Measurements from ENCODE around the gene USP35.

Gene USP35

DNA sequence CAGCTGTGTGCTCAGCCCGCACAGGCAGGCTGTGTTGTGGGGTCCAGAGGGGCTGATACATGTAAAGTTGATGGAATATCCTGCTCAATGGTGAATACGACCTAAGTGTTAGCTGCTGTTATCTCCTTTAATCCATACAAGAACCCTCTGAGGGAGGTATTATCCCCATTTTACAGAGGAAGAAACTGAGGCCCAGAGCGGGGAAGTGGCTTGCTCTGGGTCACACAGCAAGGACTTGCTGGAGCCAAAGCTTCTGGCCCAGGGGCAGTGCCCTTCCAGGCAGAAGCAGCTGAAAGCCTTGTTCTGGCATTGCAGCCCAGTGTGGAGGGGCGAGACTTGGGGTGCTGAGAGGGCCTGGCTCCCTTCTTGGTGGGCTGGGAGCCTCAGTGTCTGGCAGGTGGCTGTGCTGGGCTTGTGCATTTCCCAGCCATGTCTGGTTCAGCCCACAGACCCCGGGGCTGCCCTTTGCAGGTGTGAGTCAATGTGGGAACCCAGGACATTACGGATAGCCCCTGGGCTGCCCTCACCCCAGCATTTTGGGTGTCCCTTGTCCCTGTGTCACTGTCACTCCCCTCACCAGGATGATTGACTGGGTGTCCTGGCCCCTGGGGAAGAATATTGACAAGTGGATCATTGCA lies 10.4 kb downstream of the USP35 start:
- DNase-seq (ENCODE audit: low spot score): no peak

DNA sequence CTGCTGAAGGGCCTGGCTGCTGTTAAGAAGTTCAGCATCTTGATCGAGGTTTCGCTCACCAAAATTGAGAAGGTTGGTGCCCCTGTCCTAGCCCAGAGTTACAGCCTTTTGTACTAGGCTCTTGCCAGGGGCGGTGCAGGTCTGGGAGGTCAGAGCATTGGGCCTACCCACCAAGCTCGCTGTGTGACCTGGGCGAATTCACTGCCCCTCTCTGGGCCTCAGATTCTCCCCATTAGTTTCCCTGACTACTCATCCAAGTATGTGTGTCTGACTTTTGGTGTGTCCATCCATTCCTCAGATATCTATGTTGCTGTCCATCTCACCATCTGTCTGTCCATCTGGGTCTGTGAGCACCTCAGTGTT lies 10.9 kb downstream of the USP35 start:
- DNase-seq (ENCODE audit: low spot score): no peak

DNA sequence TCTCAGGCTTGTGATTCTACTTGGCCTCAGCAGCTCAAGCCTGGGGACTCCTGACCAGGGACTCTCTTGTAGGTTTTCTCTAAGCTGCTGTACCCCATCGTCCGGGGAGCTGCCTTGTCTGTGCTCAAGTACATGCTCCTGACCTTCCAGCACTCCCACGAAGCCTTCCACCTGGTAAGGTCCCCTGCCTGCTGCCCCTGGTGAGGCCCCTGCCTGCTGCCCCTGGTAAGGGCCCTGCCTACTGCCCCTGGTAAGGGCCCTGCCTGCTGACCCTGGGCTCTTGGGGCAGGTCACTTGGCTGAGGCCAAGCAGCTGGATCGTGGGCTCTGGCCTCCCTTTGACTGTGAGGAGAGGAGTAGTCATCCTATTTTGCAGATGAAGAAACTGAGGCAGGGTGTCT lies 11.3 kb downstream of the USP35 start:
- no peak for DNase-seq (ENCODE audit: low spot score)

DNA sequence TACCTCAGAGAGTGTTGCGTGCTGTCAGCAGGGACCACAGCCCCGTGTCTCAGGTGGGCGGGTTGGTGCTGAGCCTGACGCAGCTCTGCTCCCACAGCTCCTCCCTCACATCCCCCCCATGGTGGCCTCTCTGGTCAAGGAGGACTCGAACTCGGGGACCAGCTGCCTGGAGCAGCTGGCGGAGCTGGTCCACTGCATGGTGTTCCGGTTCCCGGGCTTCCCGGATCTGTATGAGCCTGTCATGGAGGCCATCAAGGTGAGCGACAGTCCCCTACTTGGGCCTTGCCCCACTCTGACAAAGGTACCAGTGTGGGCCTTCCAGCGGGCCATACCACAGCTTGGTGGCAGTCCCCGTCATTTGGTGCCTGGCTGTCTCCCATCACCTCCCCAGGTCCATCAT lies 11.8 kb downstream of the USP35 start:
- DNase-seq (ENCODE audit: low spot score): no peak

DNA sequence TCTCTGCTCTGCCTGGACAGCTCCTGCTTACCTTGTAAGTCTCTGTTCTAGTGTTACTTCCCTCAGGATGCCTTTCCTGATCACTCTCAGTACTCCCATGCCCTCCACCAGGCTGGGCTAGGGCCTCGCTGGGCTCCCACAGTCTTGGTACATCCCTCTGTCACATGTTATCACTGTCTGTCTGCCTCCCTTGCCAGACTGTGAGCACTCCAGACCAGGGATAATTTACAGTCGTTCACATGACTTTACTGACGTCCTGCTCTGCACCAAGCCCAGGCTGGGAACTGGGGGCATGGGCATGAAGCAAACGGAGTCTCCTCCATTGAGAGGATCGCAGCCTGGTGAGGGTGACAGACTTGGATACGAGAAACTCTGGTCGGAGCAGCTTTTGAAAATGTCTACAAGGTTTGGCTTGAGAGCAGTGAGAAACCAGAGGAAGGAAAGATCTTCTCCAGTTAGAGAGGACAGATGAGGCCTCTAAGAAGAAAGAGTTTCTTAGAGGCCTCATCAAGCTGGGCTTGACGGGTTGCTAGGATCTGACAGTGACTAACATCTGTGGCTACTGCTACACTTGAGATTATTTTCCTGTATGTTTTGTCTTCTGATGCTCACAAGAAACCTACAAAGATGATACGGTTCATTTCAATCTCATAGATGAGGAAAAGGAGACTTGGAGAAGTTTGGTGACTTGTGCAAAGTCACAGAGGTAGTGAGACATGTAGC lies 12.5 kb downstream of the USP35 start:
- DNase-seq (ENCODE audit: low spot score): no peak

DNA sequence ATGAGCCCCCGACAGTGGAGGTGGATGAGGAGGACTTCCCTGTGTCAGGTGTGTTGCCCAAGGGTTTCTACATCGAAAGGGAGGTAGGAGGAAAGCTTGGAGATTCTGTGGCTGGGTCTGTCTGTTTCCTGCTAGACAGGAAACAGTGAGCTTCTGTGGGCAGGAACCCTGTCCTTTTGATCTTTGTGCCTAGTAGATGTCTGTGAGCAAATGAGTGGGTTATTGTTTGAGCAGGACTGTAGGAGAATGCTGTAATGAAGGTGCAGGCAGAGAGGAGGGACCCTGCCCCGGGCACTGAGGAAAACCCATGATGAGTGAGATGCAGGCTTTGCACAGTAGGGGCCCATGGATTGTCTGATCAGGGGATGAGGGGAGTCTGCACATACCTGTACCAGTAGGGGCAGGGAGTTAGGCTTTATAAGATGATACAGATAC lies 14.0 kb downstream of the USP35 start:
- DNase-seq (ENCODE audit: low spot score): no peak

DNA sequence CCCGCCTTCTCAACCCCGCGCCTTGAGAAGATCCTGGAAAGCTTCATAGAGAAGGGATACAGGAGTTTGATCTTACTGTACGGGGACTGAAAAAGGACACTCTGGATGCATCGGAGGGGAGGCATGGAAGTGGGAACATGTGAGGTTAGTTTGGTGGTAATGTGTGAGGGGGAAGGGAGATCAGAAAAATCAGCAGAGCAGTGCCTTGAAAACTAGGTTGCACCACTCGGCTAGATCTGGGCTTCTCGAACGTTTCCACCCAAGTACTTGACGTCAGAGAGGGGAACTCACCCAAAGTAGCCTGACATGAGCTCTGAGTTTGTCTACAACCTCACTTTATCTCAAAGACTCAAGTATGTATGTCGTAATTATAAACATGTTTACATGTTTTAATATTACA lies 14.5 kb downstream of the USP35 start:
- DNase-seq (ENCODE audit: low spot score): no peak

DNA sequence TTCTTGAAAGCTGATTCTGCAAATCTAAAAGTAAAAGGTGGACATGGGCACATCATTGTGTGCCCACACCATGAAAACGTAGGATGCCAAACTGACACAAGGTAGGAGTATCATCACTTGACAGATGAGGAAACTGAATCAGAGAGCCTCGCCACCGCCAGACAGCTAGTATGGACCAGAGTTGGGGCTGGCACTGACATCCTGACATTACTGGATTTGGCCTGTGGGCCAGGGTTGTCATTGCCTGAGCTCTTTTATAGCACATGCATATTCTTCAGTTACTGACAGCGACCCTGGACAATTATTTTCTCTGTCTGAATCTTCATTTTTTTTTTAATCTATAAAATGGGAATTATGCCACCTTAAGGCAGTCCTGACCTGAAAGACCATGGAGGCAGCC lies 16.5 kb downstream of the USP35 start:
- DNase-seq (ENCODE audit: low spot score): no peak

DNA sequence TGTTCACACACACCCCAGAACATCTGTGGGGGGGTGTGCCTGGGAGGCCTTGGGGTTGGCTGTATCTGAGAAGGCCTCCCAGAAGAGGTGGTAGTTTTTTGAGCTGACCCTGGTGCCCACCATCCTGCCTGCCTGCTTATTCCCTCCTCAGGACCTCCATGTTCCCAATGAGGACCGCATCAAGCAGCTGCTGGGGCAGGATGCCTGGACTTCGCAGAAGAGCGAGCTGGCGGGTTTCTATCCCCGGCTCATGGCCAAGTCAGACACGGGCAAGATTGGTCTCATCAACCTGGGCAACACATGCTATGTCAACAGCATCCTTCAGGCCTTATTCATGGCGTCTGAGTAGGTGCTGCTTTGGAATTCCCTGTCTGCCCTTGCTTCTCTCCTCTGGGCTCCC lies 17.0 kb downstream of the USP35 start:
- no peak for DNase-seq (ENCODE audit: low spot score)

DNA sequence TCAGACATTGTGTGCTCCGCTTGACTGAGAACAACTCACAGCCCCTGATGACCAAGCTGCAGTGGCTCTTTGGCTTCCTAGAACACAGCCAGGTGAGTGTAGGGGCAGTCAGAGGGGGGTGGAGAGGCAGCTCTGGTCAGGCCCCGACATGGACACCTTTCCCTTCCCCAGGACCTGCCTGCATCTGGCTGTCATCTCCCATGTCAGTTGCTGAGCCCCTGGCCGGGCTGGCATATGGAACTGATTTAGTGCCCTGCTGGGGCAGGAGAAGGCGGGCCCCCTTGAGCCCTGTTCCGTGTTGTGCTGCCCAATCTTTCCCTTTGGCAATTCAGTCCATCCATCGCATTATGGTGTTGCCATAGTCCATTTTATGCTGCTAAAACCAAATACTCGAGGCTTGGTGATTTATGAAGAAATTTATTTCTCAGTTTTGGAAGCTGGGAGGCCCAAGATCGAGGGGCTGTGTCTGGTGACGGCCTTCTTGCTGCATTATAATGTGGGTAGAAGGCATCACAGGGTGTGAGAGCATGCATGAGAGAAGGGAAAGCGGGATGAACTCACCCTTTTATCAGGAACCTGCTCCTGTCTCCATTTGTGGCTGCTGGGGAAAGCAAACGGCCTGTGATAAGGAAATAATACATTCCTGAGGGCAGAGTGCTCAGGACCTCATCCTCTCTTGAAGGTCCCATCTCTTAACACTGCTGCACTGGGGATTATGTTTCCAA lies 19.0 kb downstream of the USP35 start:
- no peak for DNase-seq (ENCODE audit: low spot score)

DNA sequence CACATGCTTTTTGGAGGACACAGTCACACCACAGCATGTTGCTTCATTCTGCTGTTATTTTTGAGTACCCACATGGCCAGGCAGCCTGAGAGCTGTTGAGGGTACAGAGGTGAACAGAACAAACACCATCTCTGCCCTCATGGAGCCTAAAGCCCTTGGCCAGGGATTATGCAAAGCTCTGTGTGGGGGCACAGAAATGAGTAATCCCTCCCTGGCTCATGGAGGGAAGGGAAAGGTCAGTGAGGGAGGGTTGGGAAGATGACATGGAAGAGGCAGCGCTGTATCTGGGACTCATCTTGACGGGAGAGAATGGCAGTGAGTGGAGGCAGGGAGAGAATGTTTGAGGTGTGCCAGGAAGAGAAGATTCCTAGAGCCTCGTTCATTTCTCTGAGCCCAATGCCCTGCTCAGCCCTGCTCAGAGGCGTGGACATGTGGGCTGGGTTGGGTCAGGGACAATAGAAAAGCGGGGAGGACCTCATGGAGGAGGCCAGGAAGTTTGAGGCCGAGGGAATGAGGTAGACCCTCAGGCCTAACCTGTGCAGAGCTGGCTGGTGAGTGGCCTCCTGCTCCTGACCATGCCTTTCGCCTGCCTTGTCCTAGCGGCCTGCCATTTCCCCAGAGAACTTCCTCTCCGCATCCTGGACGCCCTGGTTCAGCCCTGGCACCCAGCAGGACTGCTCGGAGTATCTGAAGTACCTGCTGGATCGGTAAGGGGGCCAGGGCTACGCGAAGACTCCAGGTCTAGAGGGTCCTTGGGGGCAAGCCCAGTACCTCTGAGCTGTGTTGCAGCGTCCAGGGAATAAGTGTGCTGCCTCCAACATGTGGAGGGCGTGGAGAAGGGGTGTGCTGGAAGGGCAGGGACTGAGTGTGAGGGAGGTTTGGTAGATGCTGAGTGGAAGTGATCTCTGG lies 19.8 kb downstream of the USP35 start:
- DNase-seq (ENCODE audit: low spot score): no peak

DNA sequence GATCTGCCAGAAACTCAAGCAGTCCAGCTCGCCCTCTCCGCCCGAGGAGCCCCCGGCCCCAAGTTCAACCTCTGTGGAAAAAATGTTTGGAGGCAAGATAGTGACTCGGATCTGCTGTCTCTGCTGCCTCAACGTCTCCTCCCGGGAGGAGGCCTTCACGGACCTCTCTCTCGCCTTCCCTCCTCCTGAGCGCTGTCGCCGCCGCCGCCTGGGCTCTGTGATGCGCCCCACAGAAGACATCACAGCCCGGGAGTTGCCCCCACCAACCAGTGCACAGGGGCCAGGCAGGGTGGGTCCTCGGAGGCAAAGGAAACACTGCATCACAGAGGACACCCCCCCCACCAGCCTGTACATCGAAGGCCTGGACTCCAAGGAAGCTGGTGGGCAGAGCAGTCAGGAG lies 20.8 kb downstream of the USP35 start:
- no peak for DNase-seq (ENCODE audit: low spot score)

DNA sequence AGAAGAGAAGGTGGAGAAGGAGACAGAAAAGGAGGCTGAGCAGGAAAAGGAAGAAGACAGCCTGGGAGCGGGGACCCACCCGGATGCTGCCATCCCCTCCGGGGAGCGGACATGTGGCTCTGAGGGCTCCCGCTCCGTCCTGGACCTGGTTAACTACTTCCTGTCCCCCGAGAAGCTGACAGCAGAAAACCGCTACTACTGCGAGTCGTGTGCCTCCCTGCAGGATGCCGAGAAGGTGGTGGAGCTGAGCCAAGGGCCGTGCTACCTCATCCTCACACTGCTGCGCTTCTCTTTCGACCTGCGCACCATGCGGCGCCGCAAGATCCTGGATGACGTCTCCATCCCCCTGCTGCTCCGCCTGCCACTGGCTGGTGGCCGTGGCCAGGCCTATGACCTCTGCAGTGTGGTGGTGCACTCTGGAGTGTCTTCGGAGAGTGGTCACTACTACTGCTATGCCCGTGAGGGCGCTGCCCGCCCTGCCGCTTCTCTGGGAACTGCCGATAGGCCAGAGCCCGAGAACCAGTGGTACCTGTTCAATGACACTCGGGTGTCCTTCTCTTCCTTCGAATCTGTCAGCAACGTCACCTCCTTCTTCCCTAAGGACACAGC lies 21.4 kb downstream of the USP35 start:
- no peak for DNase-seq (ENCODE audit: low spot score)

DNA sequence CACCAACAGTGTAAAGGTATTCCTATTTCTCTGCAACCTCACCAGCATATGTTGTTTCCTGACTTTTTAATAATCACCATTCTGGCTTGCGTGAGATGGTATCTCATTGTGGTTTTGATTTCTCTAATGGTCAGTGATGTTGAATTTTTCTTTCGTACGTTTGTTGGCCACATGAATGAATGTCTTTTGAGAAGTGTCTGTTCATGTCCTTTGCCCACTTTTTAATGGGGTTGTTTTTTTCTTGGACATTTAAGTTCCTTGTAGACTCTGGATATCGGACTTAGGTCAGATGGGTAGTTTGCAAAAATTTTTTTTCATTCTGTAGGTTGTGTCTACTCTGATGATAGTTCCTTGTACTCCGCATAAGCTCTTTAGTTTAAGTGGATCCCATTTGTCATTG lies 22.8 kb downstream of the USP35 start:
- DNase-seq (ENCODE audit: low spot score): no peak

DNA sequence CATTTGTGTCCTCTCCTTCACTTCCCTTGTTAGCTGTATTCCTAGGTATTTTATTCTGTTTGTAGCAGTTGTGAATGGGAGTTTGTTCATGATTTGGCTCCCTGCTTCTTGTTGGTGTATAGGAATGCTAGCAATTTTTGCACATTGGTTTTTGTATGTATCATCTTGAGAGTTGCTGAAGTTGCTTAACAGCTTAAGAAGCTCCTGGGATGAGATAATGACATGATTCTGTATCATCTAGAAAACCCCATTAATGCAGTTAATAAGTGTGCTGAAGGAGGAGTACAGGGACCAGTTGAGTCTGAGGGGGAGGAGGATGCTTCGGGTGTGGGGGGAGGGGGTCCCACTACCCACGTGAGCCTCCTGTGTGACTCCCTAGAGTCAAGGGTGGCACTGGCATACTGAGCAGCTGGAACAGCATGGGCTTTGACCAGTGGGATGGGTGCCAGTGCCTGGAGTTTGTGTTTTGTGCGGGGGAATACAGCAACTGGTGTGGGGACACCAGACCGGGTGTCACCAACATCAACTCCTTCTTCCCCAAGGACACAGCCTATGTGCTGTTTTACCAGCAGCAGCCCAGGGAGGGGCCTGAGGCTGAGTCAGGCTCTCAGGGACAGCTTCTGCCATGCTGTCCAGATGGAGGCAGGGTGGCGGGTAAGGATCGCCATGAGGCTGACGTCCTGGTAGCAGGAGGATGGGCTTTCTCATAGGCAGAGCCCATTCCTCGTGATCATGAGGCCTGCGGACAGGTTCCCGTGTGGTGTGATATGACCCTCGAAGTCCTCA lies 24.1 kb downstream of the USP35 start:
- DNase-seq (ENCODE audit: low spot score): no peak

DNA sequence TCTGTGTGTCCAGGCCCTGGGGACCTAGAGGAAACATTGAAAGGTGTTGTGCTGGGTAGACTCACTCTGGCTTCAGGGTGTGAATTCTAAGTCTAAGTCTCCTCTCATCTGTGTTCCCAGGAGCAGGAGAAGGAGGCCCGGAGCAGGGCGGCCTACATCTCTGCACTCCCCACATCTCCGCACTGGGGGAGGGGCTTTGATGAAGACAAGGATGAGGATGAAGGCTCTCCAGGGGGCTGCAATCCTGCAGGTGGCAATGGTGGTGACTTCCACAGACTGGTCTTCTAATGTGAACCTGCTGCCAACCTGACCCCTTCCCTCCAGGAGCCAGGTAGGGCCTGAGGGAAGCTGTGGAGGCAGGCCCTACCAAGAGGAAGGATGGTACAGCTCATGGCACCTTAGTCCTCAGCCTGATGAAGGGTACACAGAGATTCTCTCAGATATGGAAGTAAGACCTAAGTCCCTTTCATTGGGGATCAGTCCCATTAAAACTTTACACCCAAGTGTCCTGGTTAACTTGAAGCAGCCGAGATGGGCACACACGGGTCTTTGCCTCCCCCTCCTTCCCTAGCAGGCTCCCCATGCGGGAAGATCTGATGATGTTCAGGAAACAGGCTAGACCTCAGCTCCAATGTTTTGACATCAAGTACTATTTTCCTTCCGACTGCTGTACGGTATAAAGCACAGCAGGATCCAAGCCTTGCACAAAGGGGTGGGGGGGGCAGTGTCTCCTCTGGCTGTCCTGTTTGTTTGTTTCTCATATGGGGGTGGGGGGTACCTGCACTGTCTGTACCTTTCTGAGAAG lies 25.0 kb downstream of the USP35 start:
- no peak for DNase-seq (ENCODE audit: low spot score)

DNA sequence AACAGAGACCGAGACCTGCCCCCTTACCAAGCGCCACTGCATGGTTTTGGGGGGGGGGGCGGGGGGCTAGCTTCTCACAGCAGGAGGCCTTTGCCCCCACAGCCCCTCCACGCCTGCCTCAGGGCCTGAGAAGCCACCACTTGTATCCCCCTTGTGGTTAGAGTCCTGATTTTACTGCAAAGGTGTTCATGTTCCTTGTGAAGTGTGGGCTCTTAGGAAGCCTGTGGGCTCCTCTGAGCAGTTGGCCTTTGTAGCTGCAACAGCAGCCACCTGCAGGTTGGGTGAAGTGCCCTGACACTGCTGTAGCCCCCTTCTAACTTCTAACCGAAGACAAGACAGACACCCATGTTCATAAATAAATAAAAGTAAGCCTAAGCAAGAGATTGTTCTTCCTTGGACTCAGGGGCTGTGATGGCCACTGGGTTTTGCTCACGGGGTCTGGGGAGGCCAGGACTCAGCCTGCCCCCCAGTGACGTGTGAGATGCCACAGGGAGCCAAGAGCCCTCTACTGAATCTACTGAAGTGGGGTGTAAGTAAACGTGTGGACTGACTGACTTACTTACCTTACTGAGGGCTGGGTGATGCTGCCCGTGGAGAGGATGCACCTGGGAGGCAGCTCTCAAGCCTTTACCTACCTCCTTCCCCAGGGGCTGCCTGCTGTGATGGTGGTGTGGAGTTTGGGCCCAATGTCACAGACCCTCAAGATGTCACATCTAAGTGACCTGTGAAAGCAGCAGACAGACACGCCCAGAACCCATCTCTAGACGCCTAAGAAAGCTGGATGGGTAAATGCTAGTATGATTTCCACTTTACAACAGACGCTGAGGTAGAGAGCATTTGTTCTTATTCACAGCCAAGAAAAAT lies 25.8 kb downstream of the USP35 start:
- no peak for DNase-seq (ENCODE audit: low spot score)

DNA sequence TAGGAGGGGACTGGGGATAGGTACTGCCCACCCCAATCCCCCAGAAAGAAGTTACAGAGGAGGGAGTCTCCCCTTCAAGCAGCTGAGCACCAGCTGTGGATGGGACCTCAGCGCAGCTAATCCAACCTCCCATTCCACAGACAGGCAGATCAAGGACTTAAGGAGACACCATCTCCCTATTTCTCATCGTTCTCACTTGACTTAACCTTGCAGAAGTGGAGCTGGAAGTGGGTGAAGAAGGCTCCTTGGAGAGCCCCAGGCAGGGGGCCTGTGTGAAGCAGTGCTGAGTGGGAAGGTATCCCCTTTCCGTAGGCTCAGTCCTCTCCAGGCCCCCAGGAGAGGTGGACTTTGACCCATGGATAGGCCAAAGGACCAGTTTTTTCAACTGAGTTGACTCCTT lies 27.3 kb downstream of the USP35 start:
- DNase-seq (ENCODE audit: low spot score): no peak

DNA sequence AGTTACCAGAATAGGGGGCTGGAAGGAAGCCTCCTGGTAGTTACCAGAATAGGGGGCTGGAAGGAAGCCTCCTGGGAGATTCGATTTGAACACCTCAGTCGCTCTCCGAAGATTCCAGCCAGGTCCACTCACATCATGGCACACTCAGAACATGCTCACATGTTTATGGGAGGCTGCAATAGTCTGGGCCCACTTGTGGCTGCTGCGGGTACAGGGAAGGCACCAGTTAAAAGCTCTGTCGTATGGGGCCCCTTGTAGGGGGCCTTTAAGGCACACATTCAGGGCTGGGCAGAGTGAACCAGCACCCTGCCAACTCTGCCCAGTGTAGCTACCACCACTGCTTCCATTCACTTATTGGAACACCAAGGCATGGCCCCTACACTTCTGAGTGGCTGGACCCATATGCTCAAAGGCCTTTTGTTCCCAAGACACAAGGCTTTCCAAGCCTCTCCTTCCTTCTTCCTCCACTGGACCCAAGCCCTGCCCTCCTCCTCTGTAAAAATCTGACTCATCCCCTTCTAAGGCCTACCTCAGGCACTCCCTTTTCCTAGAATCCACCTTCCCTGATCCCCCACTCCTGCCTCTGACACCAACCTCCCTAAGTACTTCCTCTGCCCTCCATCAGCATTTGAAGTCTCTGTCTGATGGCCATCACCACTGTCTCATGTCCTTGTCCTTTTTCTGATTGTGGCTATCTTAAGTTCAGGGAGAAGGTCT lies 28.0 kb downstream of the USP35 start:
- DNase-seq (ENCODE audit: low spot score): no peak

All from iPS-NIHi11 (cell line).